ENCODE data around the gene FANCD2. TPM values are rescaled to one million over a fixed set of nuclear protein-coding genes. Genes with fewer than 3 reads are reported as not detected.

FANCD2 gene
- total RNA-seq, 2 donors from 2014 or later = 6.9 to 31.1 TPM

DNA sequence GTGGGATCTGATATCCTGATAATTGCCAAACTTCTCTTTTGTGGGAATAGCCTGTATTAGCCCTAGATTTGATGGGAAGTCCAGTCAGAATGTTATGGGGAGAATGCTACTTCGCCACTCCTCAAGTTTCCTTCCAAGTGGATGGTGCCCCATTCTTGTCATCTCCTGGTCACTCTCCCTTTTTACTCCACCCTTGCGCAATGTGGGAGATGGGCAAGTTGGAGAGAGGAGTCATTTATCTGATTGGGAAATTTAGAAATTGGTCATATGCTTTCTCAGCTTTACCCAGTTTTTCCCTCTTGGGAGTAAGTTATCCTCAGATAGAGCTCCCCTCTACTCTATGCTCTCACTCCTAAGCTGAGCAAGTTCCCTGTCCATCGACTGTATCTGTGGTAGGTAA, 67.4 kb downstream of the FANCD2 start:
- no peak for DNase-seq
- intact Hi-C loops (cut with DNase I) = no loop called here
- Histone ChIP-seq H3K27ac (no peak overlapping the region), H3K9ac (ENCODE audit: low read depth in 2 of 2, low read length in 2 of 2) (no peak overlapping the region), H3K27me3 (no peaks in the 10 kb centered on the region), H3K9me3 (no peaks in the 10 kb centered on the region), H3K4me3 (no peak overlapping the region), H3K4me1 (no peaks in the 10 kb centered on the region), H3K36me3 (no peaks in the 10 kb centered on the region)
- TF ChIP-seq, protein P1, sequence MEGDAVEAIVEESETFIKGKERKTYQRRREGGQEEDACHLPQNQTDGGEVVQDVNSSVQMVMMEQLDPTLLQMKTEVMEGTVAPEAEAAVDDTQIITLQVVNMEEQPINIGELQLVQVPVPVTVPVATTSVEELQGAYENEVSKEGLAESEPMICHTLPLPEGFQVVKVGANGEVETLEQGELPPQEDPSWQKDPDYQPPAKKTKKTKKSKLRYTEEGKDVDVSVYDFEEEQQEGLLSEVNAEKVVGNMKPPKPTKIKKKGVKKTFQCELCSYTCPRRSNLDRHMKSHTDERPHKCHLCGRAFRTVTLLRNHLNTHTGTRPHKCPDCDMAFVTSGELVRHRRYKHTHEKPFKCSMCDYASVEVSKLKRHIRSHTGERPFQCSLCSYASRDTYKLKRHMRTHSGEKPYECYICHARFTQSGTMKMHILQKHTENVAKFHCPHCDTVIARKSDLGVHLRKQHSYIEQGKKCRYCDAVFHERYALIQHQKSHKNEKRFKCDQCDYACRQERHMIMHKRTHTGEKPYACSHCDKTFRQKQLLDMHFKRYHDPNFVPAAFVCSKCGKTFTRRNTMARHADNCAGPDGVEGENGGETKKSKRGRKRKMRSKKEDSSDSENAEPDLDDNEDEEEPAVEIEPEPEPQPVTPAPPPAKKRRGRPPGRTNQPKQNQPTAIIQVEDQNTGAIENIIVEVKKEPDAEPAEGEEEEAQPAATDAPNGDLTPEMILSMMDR (IDR thresholded peaks at IDR 0.05) = no peak

DNA sequence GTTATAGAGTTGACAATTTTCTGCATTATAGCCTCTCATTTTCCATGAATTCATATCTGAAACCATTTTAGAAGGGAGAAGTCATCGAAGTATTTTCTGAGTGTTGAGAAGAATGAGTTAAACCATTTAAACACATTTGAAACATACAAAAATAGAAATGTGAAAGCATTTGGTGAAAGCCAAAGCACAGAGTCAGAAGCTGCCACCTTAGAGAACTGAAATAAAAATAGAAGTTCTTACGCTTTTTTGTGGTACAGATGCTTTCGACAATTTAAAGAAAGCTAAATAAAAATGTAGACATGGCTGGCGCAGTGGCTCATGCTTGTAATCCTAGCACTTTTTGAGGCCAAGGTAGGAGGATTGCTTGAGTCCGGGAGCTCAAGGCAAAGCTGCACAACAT, 72.8 kb downstream of the FANCD2 start:
- H3K27me3 ChIP-seq = no peaks in the 10 kb centered on the region
- no peak overlapping the region for H3K4me3 ChIP-seq
- H3K9ac ChIP-seq (ENCODE audit: low read depth in 2 of 2, low read length in 2 of 2) = no peak overlapping the region
- intact Hi-C loops (cut with DNase I) = no loop called here
- TF ChIP-seq, protein P1 (IDR thresholded peaks at IDR 0.05) = no peak
- DNase-seq = no peak
- no peak overlapping the region for H3K27ac ChIP-seq
- no peaks in the 10 kb centered on the region for H3K36me3 ChIP-seq
- no peaks in the 10 kb centered on the region for H3K9me3 ChIP-seq
- H3K4me1 ChIP-seq = no peaks in the 10 kb centered on the region

DNA sequence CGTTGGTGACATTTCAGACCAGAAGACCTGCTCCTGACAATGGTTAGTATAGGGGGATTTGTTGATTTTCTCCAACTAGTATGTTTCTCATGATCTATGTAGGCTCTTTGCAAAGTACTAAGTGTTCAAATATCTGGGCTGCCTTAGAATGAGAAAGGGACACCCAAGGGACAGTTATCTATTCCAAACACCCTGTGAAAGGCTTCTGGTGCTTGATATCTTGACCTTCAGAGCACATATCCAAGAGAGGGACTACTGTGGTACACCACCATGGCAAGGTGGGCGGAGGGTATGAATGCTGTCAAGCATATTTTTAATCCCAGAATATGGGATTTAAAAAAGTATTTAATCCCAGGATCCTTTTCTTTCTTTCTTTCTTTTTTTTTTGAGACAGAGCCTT, 80.7 kb downstream of the FANCD2 start:
- intact Hi-C loops (cut with DNase I) = no loop called here
- H3K27ac ChIP-seq = no peak overlapping the region
- no peaks in the 10 kb centered on the region for H3K9me3 ChIP-seq
- no peaks in the 10 kb centered on the region for H3K36me3 ChIP-seq
- DNase-seq = no peak
- no peak overlapping the region for H3K9ac ChIP-seq (ENCODE audit: low read depth in 2 of 2, low read length in 2 of 2)
- TF ChIP-seq, protein P1 (IDR thresholded peaks at IDR 0.05) = no peak
- no peaks in the 10 kb centered on the region for H3K4me1 ChIP-seq
- no peaks in the 10 kb centered on the region for H3K27me3 ChIP-seq
- no peak overlapping the region for H3K4me3 ChIP-seq

DNA sequence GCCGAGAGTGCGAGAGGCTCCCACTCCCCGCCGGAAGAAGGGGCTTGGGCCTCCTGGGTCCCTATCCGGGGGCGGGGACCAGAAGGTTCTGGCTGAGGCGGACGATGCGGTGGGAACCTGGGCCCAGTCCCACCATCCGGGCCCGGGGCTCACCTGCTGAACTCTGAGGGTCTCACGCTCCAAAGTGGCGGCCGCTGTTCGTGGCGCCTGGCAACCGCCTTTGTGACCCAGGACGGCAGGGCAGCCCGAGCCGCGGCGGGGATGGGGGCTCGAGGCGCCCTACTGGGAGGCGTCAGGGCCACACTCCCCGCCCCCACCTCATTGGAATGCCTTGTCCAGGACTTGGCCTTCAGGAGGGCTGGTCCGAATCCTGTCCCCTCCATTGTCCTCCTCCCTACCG, 81.9 kb downstream of the FANCD2 start, which contains the start of gene FANCD2OS:
TSS of gene FANCD2OS (minus strand) at position 165 of the 400 bp plus-strand sequence. CDS start 3,481 bp downstream, outside the sequence.
- TF ChIP-seq, protein P1 (IDR thresholded peaks at IDR 0.05) = no peak
- no peak within 1 kb of the TSS for H3K9ac ChIP-seq (ENCODE audit: low read depth in 2 of 2, low read length in 2 of 2)
- no peaks in the 10 kb centered on the region for H3K9me3 ChIP-seq
- H3K27me3 ChIP-seq = no peaks in the 10 kb centered on the region
- H3K4me1 ChIP-seq = no peaks in the 10 kb centered on the region
- no peak within 1 kb of the TSS for H3K4me3 ChIP-seq
- no peak for DNase-seq
- intact Hi-C loops (cut with DNase I) = no loop called here
- H3K27ac ChIP-seq = no peak within 1 kb of the TSS
- no peaks in the 10 kb centered on the region for H3K36me3 ChIP-seq

DNA sequence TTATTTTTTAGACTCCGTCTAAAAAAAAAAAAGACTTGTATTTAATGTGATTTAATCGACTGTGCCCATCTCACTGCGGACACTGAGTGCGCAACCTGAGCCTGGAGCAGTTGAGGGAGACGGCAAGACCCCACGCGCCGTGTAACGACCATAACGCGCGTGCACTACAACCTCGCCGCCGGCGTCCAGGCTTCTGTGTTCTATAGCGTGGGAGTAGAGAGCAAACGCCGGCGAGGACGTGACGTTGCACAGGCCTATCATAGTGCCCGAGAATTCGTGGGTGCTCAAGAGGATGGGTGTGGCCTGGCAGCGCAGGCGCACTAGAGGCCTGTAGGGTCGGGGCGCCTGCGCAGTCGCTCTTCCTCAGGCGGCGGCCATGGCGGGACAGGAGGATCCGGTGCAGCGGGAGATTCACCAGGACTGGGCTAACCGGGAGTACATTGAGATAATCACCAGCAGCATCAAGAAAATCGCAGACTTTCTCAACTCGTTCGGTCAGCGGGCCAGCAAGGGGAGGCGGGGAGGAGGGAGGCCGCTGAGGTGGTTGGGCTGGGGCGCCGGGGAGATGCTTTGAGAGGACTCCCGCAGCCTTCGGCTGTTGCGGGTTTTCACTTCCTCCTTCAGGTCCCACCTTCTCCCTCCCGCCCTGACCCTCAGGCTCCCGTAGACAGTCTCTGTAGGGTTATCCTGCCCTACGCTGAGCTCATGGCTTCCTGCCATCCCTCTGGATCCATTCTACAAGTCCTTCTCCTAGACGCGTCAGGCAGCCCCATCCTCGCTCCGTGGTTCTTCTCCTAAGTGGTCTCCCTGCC, 89.3 kb downstream of the FANCD2 start, which contains the start of gene BRK1:
TSS of gene BRK1 (plus strand) at position 350 of the 812 bp plus-strand sequence. CDS start at position 377, 27 bp downstream.
- H3K9ac ChIP-seq (ENCODE audit: low read depth in 2 of 2, low read length in 2 of 2) = peak within 1 kb of the TSS; percentile 67 to 86
- H3K27ac ChIP-seq = peak within 1 kb of the TSS; percentile 70
- peak within 1 kb of the TSS; percentile 83 for H3K4me3 ChIP-seq
- TF ChIP-seq, protein P1 (IDR thresholded peaks at IDR 0.05) = no peak
- intact Hi-C loops (cut with DNase I) = loop anchor here (10.0 kb wide), 1 partner anchor 109 kb away; no protein-coding TSS in a partner anchor
- H3K9me3 ChIP-seq = no peaks in the 10 kb centered on the region
- no peaks in the 10 kb centered on the region for H3K36me3 ChIP-seq
- DNase-seq = peak; percentile 95
- no peaks in the 10 kb centered on the region for H3K27me3 ChIP-seq
- peaks cover 10% of the 10 kb centered on the region for H3K4me1 ChIP-seq
